ENCODE results near the gene JSRP1. TPM values are rescaled to one million over a fixed set of nuclear protein-coding genes. Genes with fewer than 3 reads are reported as not detected.

JSRP1 gene
- total RNA-seq, 2 experiments from 2014 or later, result 0.56 to 0.58 TPM

GRCh38 chr19:2223391-2223790, 32.8 kb downstream of the JSRP1 start:
- H3K27me3 ChIP-seq (ENCODE audit: control insufficient read depth in 1 of 2, insufficient read depth in 2 of 2, low read length in 2 of 2), result no peaks in the 10 kb centered on the region
- no peak overlapping the region for H3K27ac Mint-ChIP-seq
- intact Hi-C loops (cut with DNase I, micrococcal nuclease), result no loop called here
- no peak overlapping the region for H3K27ac ChIP-seq (ENCODE audit: low read depth in 1 of 2, low read length in 2 of 2)
- H3K36me3 ChIP-seq (ENCODE audit: insufficient read depth, low read length), result peaks cover 45% of the 10 kb centered on the region
- no peak for ATAC-seq (ENCODE audit: poor library complexity)
- no peaks in the 10 kb centered on the region for H3K4me1 Mint-ChIP-seq (ENCODE audit: low read depth)
- H3K27me3 Mint-ChIP-seq, result no peaks in the 10 kb centered on the region
- ChIA-PET CTCF (no interaction called here), POLR2A (no interaction called here)
- H3K9me3 ChIP-seq (ENCODE audit: control insufficient read depth in 1 of 2, insufficient read depth in 1 of 2, low read length in 2 of 2), result no peaks in the 10 kb centered on the region
- H3K36me3 Mint-ChIP-seq (ENCODE audit: low read depth), result peaks cover 36% of the 10 kb centered on the region
- no peak for DNase-seq
- no peak overlapping the region for H3K4me3 ChIP-seq (ENCODE audit: low read length)
- no peak for TF ChIP-seq CTCF (IDR thresholded peaks at IDR 0.05)
- no peak overlapping the region for H3K4me3 Mint-ChIP-seq
- no peaks in the 10 kb centered on the region for H3K9me3 Mint-ChIP-seq
- no peaks in the 10 kb centered on the region for H3K4me1 ChIP-seq (ENCODE audit: insufficient read depth, low read length)

GRCh38 chr19:2221918-2222317, 34.3 kb downstream of the JSRP1 start:
- ATAC-seq (ENCODE audit: poor library complexity) (no peak), DNase-seq (no peak)
- Mint-ChIP-seq H3K27ac (no peak overlapping the region), H3K4me3 (no peak overlapping the region), H3K36me3 (ENCODE audit: low read depth) (peaks cover 35% of the 10 kb centered on the region), H3K9me3 (no peaks in the 10 kb centered on the region), H3K27me3 (no peaks in the 10 kb centered on the region), H3K4me1 (ENCODE audit: low read depth) (no peaks in the 10 kb centered on the region)
- ChIA-PET CTCF (no interaction called here), POLR2A (no interaction called here)
- Histone ChIP-seq H3K9me3 (ENCODE audit: control insufficient read depth in 1 of 2, insufficient read depth in 1 of 2, low read length in 2 of 2) (no peaks in the 10 kb centered on the region), H3K36me3 (ENCODE audit: insufficient read depth, low read length) (peaks cover 57% of the 10 kb centered on the region), H3K27ac (ENCODE audit: low read depth in 1 of 2, low read length in 2 of 2) (no peak overlapping the region), H3K4me1 (ENCODE audit: insufficient read depth, low read length) (no peaks in the 10 kb centered on the region), H3K4me3 (ENCODE audit: low read length) (no peak overlapping the region), H3K27me3 (ENCODE audit: control insufficient read depth in 1 of 2, insufficient read depth in 2 of 2, low read length in 2 of 2) (no peaks in the 10 kb centered on the region)
- intact Hi-C loops (cut with DNase I, micrococcal nuclease), result no loop called here
- TF ChIP-seq CTCF (IDR thresholded peaks at IDR 0.05), result no peak

GRCh38 chr19:2221250-2221831, 34.9 kb downstream of the JSRP1 start:
- Histone ChIP-seq H3K36me3 (ENCODE audit: insufficient read depth, low read length) (peaks cover 61% of the 10 kb centered on the region), H3K4me1 (ENCODE audit: insufficient read depth, low read length) (no peaks in the 10 kb centered on the region), H3K9me3 (ENCODE audit: control insufficient read depth in 1 of 2, insufficient read depth in 1 of 2, low read length in 2 of 2) (no peaks in the 10 kb centered on the region), H3K27ac (ENCODE audit: low read depth in 1 of 2, low read length in 2 of 2) (no peak overlapping the region), H3K4me3 (ENCODE audit: low read length) (no peak overlapping the region), H3K27me3 (ENCODE audit: control insufficient read depth in 1 of 2, insufficient read depth in 2 of 2, low read length in 2 of 2) (no peaks in the 10 kb centered on the region)
- Mint-ChIP-seq H3K27me3 (no peaks in the 10 kb centered on the region), H3K9me3 (no peaks in the 10 kb centered on the region), H3K27ac (no peak overlapping the region), H3K36me3 (ENCODE audit: low read depth) (peaks cover 35% of the 10 kb centered on the region), H3K4me3 (no peak overlapping the region), H3K4me1 (ENCODE audit: low read depth) (no peaks in the 10 kb centered on the region)
- ATAC-seq (ENCODE audit: poor library complexity) (no peak), DNase-seq (no peak)
- intact Hi-C loops (cut with DNase I, micrococcal nuclease), result no loop called here
- ChIA-PET POLR2A (no interaction called here), CTCF (no interaction called here)
- no peak for TF ChIP-seq CTCF (IDR thresholded peaks at IDR 0.05)

Data from CD4-positive, alpha-beta T cell (primary cell).